ENCODE data around the gene PCDH9.

PCDH9 gene

GRCh38 chr13:67048821-67049150 lies 181.3 kb downstream of the PCDH9 start:
- Histone ChIP-seq H3K27ac (replicated peaks) (no peak overlapping the region), H3K27me3 (ENCODE audit: insufficient read depth, poor library complexity, severe bottlenecking) (no peaks in the 10 kb centered on the region), H3K4me3 (replicated peaks; ENCODE audit: insufficient read depth, low read length) (no peak overlapping the region)
- TF ChIP-seq SPI1 (IDR thresholded peaks at IDR 0.05; ENCODE audit: borderline replicate concordance, low read depth) (no peak), POLR2AphosphoS5 (IDR thresholded peaks at IDR 0.05; ENCODE audit: low read depth) (no peak), REST (IDR thresholded peaks at IDR 0.05; ENCODE audit: insufficient replicate concordance, low read depth) (no peak), CTCF (IDR thresholded peaks at IDR 0.05; ENCODE audit: insufficient read depth, low read length) (no peak), GABPA (IDR thresholded peaks at IDR 0.05; ENCODE audit: low read depth) (no peak)
- no peak for DNase-seq (ENCODE audit: low read depth in 1 of 2, low spot score in 1 of 2)

GRCh38 chr13:67048084-67048820 lies 181.9 kb downstream of the PCDH9 start:
- Histone ChIP-seq H3K27me3 (ENCODE audit: insufficient read depth, poor library complexity, severe bottlenecking) (no peaks in the 10 kb centered on the region), H3K27ac (replicated peaks) (no peak overlapping the region), H3K4me3 (replicated peaks; ENCODE audit: insufficient read depth, low read length) (no peak overlapping the region)
- no peak for DNase-seq (ENCODE audit: low read depth in 1 of 2, low spot score in 1 of 2)
- no peak for TF ChIP-seq REST (IDR thresholded peaks at IDR 0.05; ENCODE audit: insufficient replicate concordance, low read depth)
- no peak for TF ChIP-seq GABPA (IDR thresholded peaks at IDR 0.05; ENCODE audit: low read depth)
- no peak for TF ChIP-seq SPI1 (IDR thresholded peaks at IDR 0.05; ENCODE audit: borderline replicate concordance, low read depth)

- no peak for DNase-seq (ENCODE audit: low read depth in 1 of 2, low spot score in 1 of 2)
- Histone ChIP-seq H3K27ac (replicated peaks) (no peak overlapping the region), H3K27me3 (ENCODE audit: insufficient read depth, poor library complexity, severe bottlenecking) (no peaks in the 10 kb centered on the region)
Observed at GRCh38 chr13:67045357-67045756, 184.8 kb downstream of the PCDH9 start.

More at GRCh38 chr13:67045357-67045756, 184.8 kb downstream of the PCDH9 start:
- H3K4me3 ChIP-seq (replicated peaks; ENCODE audit: insufficient read depth, low read length), result no peak overlapping the region
- TF ChIP-seq SPI1 (IDR thresholded peaks at IDR 0.05; ENCODE audit: borderline replicate concordance, low read depth) (no peak), REST (IDR thresholded peaks at IDR 0.05; ENCODE audit: insufficient replicate concordance, low read depth) (no peak), POLR2AphosphoS5 (IDR thresholded peaks at IDR 0.05; ENCODE audit: low read depth) (no peak), CTCF (IDR thresholded peaks at IDR 0.05; ENCODE audit: insufficient read depth, low read length) (no peak), GABPA (IDR thresholded peaks at IDR 0.05; ENCODE audit: low read depth) (no peak)
